Central memory CD8-positive, alpha-beta T cell (primary cell): ENCODE data around the gene AMH.
A peak's percentile ranks its signal among the peaks of the same experiment; 100 is the strongest.
"Not testable (repeated sequence)": the region's sequence is repeated elsewhere in the genome, so short reads cannot be mapped to it uniquely, and the experiment has no call there.

ENCODE experiments used
- ATAC-seq: fragments of 150-1000 bp; cut with Tn5 transposase; replicated peaks from 2 replicates; pipeline ENCODE4 v1.10.0; 2022; ENCODE audit warnings: mild to moderate bottlenecking, moderate FRiP score, moderate number of reproducible peaks; ENCODE audit not compliant: poor library complexity, severe bottlenecking; ENCODE audit errors: extremely low read depth
- DNase-seq, 2 donors: peaks; one replicate each; pipeline ENCODE4 v3.0.0; 2021; ENCODE audit warnings: low spot score in 2 of 2
- H3K27ac Mint-ChIP-seq: one replicate; pipeline ENCODE4 v1.8.0; 2022; ENCODE audit warnings: low read depth, mild to moderate bottlenecking, moderate library complexity, mixed read lengths
- H3K27me3 Mint-ChIP-seq: one replicate; pipeline ENCODE4 v1.8.0; 2022; ENCODE audit warnings: mixed read lengths
- H3K36me3 Mint-ChIP-seq: one replicate; pipeline ENCODE4 v1.8.0; 2022; ENCODE audit warnings: mild to moderate bottlenecking, moderate library complexity, mixed read lengths; ENCODE audit not compliant: insufficient read depth
- H3K4me1 Mint-ChIP-seq: one replicate; pipeline ENCODE4 v1.8.0; 2022; ENCODE audit warnings: mixed read lengths
- H3K4me3 Mint-ChIP-seq: one replicate; pipeline ENCODE4 v1.8.0; 2022; ENCODE audit warnings: mild to moderate bottlenecking, moderate library complexity, mixed read lengths
- H3K9me3 Mint-ChIP-seq: one replicate; pipeline ENCODE4 v1.8.0; 2022; ENCODE audit warnings: mixed read lengths

AMH gene

GRCh38 chr19:2275588-2276428 is 26.7 kb downstream of the AMH start:
- Mint-ChIP-seq H3K4me3 (peak overlapping the region; percentile 43), H3K9me3 (no peaks in the 10 kb centered on the region), H3K27me3 (no peaks in the 10 kb centered on the region), H3K4me1 (peaks cover 28% of the 10 kb centered on the region), H3K36me3 (peaks cover 75% of the 10 kb centered on the region), H3K27ac (peak overlapping the region; percentile 96)
- ATAC-seq = no peak
- DNase-seq = no peak

- DNase-seq = no peak
- H3K4me1 Mint-ChIP-seq = peaks cover 24% of the 10 kb centered on the region
- ATAC-seq = no peak
These were observed 27.4 kb downstream of the AMH start for GRCh38 chr19:2276429-2276986.

GRCh38 chr19:2277138-2277537 is 28.0 kb downstream of the AMH start:
- Mint-ChIP-seq H3K4me1 (peaks cover 25% of the 10 kb centered on the region), H3K9me3 (no peaks in the 10 kb centered on the region), H3K27ac (peak overlapping the region; percentile 71), H3K27me3 (no peaks in the 10 kb centered on the region), H3K36me3 (peaks cover 67% of the 10 kb centered on the region), H3K4me3 (peak overlapping the region; percentile 61)
- DNase-seq = no peak
- ATAC-seq = no peak

More at GRCh38 chr19:2276429-2276986, 27.4 kb downstream of the AMH start:
- Mint-ChIP-seq H3K27ac (peak overlapping the region; percentile 41), H3K36me3 (peaks cover 68% of the 10 kb centered on the region), H3K27me3 (no peaks in the 10 kb centered on the region), H3K9me3 (no peaks in the 10 kb centered on the region), H3K4me3 (peak overlapping the region; percentile 43)

GRCh38 chr19:2278459-2279158 is 29.5 kb downstream of the AMH start:
- Mint-ChIP-seq H3K4me3 (peak overlapping the region; percentile 18), H3K9me3 (no peaks in the 10 kb centered on the region), H3K27me3 (no peaks in the 10 kb centered on the region), H3K4me1 (peaks cover 18% of the 10 kb centered on the region), H3K27ac (peak overlapping the region; percentile 89), H3K36me3 (peaks cover 54% of the 10 kb centered on the region)
- ATAC-seq (no peak), DNase-seq (no peak)

DNA sequence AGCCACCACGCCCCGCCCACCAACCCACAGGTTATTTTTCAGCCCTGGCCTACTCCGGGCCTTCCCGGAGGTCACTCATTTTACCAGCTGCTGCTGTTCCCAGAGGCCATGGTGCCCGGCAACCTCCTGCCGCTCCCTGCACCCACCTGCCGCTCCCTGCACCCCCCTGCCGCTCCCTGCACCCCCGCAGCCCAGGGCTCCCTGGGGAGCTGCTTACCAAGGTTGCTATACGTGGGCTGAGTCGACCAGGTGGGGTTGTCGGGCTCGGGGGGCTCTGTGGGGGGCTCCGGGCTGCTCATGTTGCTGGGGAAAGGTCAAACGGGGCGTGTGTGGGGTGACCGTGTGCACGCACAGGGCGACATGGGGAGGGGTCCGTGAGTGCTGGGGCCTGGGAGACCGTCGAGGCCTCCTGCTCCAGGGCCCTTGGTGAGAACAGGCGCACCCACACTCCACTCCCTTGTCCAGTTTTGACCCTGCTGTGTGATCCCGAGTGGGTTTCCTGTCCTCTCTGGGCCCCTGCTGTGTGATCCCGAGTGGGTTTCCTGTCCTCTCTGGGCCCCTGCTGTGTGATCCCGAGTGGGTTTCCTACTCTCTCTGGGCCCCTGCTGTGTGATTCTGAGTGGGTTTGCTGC is 31.6 kb downstream of the AMH start:
- ATAC-seq (no peak), DNase-seq (no peak)
- Mint-ChIP-seq H3K36me3 (peaks cover 50% of the 10 kb centered on the region), H3K9me3 (no peaks in the 10 kb centered on the region), H3K4me3 (peak overlapping the region; percentile 4), H3K27me3 (no peaks in the 10 kb centered on the region), H3K4me1 (peaks cover 8% of the 10 kb centered on the region), H3K27ac (no peak overlapping the region)

- ATAC-seq, H3K4me1 Mint-ChIP-seq, H3K27me3 Mint-ChIP-seq, H3K9me3 Mint-ChIP-seq, DNase-seq: not testable (repeated sequence)
- peak overlapping the region; percentile 85 for H3K27ac Mint-ChIP-seq
- peaks cover 51% of the 10 kb centered on the region for H3K36me3 Mint-ChIP-seq
- peak overlapping the region; percentile 77 for H3K4me3 Mint-ChIP-seq
These were observed 32.3 kb downstream of the AMH start for GRCh38 chr19:2281265-2282061.

DNA sequence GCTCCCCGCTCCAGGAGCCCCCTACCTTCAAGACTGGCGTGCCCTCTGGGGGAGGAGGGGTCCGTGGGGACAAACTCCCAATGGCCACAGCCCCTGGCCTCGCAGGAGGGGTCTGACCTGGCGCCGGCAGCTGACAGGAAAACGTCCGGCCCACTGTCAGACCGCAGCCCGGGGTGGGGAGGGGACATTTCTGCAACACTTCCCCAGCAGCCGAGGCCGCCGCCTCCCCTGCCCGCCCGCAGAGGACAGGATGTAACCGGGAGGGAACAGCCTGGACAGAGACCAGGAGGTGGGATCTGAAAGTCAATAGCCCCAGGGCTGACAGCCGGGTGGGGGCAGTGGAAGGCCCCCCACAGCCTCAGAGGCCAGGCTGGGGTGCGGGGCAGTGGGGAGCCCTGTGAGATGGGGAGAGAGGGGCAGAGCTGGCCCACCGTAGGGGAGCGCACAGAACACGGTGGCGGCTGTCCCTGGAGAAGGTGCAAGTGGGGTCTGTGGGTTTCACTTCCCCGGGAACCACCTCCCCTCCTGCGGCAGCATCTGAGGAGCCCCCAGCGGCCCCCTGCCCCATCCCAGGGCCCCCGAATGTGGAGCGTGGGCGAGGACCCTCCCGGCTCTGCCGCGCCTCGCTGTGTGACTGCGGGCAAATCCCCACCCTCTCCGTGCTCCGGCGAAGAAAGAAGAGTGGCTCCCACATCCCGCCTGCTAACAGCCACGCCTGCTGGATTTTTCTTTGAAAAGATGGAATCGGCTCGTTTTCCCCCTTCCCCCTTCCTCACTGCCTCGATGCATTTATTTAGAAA is 33.1 kb downstream of the AMH start, which contains the start of gene PEAK3:
Gene PEAK3, minus strand, starts transcription at position 114 of the 800 bp plus-strand sequence. CDS start 1,244 bp downstream, outside the sequence.
- Mint-ChIP-seq H3K27ac (peak within 1 kb of the TSS; percentile 85), H3K4me1 (peaks cover 8% of the 10 kb centered on the region), H3K9me3 (no peaks in the 10 kb centered on the region), H3K4me3 (peak within 1 kb of the TSS; percentile 77), H3K36me3 (peaks cover 46% of the 10 kb centered on the region), H3K27me3 (no peaks in the 10 kb centered on the region)
- DNase-seq = no peak
- peak; percentile 50 for ATAC-seq

DNA sequence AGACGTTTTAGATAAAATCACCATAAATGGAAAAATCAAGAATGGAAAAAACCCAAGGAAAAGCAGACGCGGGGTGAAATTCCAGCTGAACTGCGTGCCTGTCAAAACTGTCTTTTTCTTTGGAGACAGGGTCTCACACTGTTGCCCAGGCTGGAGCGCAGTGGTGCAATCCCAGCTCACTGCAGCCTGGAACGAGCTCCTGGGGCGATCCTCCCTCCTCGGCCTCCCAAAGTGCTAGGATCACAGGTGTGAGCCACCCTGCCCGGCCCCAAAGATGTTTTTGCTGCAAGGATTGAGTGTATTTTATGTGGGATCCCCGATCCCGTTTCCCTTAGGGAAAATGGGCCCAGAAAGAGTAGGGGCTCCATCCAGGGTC is 33.7 kb downstream of the AMH start:
- Mint-ChIP-seq H3K4me3 (peak overlapping the region; percentile 77), H3K4me1 (peaks cover 8% of the 10 kb centered on the region)

GRCh38 chr19:2283835-2284507 is 34.8 kb downstream of the AMH start:
- Mint-ChIP-seq H3K4me3 (no peak overlapping the region), H3K9me3 (no peaks in the 10 kb centered on the region), H3K27ac (no peak overlapping the region), H3K4me1 (peaks cover 18% of the 10 kb centered on the region), H3K36me3 (peaks cover 38% of the 10 kb centered on the region), H3K27me3 (no peaks in the 10 kb centered on the region)
- ATAC-seq (no peak), DNase-seq (no peak)

More for the DNA sequence above, 33.7 kb downstream of the AMH start:
- peak overlapping the region; percentile 85 for H3K27ac Mint-ChIP-seq
- H3K27me3 Mint-ChIP-seq = no peaks in the 10 kb centered on the region
- ATAC-seq = no peak
- DNase-seq = no peak
- H3K36me3 Mint-ChIP-seq = peaks cover 43% of the 10 kb centered on the region
- H3K9me3 Mint-ChIP-seq = no peaks in the 10 kb centered on the region

DNA sequence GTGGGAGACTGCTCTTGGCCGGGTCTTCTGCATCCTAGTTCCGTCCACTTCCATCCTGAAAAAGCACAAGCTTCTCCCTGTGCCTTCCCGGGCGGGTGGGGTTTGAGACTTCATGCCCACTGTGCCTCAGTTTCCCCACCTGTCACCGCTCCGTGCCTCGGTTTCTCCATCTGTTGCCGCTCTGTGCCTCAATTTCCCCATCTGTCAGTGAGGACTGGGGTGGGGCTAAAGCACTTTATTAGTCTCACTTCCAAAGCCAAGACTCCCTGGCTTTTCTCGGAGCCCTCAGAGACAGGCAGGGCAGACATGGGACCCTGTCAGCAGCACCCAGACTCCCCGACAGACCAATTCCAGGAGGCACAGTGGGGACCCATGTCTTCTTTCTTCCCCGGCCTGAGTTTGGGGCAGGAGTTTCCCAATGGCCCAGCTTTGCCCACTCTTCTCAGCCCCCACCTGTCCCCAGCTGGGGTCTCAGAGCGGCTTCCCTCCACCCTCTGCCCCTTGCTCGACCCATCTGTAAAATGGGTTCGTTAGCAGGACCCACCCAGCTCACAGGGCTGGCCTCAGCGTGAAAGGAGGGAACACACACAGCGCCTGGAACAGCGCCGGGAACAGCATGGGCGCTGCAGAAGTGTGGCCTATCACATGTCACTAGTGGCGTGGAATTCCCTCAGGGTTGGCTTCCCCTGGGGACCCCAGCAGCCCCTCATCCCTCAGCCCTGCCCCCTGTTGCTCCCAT is 37.4 kb downstream of the AMH start:
- no peak for DNase-seq
- no peaks in the 10 kb centered on the region for H3K9me3 Mint-ChIP-seq
- peaks cover 40% of the 10 kb centered on the region for H3K36me3 Mint-ChIP-seq
- ATAC-seq = no peak
- peak overlapping the region; percentile 18 for H3K4me3 Mint-ChIP-seq
- peak overlapping the region; percentile 75 for H3K27ac Mint-ChIP-seq
- H3K27me3 Mint-ChIP-seq = no peaks in the 10 kb centered on the region
- H3K4me1 Mint-ChIP-seq = peaks cover 29% of the 10 kb centered on the region
